AG04449 (cell line): ENCODE measurements around the gene SMIM29.

Experiments used
- CTCF ChIA-PET: fragments of 350-600 bp; formaldehyde crosslinking; extraction: SDS; loops from one replicate; lab custom pipeline; 2021; ENCODE audit warnings: antibody characterized with exemption; lab: Yijun Ruan, JAX
- POLR2A ChIA-PET: fragments of 400-600, 350-600 bp; formaldehyde crosslinking; extraction: SDS; loops from one replicate; lab custom pipeline; 2020; ENCODE audit warnings: antibody characterized with exemption, inconsistent platforms; lab: Yijun Ruan, JAX
- DNase-seq: peaks from one replicate; pipeline ENCODE4 v3.0.0-alpha.2; 2010; ENCODE audit warnings: low read depth, low spot score
- H3K4me3 ChIP-seq: 2 replicates; pipeline ENCODE4 v1.5.1; 2011; ENCODE audit warnings: low read depth, mild to moderate bottlenecking, control low read depth, low read length
- TF ChIP-seq, protein P1 (sequence below): IDR thresholded peaks from one replicate; pipeline ENCODE4 v1.5.1; 2011; ENCODE audit warnings: mild to moderate bottlenecking, moderate library complexity, low read length, control low read depth, inconsistent platforms; ENCODE audit not compliant: insufficient read depth; ENCODE audit errors: missing control alignments

SMIM29 gene

DNA sequence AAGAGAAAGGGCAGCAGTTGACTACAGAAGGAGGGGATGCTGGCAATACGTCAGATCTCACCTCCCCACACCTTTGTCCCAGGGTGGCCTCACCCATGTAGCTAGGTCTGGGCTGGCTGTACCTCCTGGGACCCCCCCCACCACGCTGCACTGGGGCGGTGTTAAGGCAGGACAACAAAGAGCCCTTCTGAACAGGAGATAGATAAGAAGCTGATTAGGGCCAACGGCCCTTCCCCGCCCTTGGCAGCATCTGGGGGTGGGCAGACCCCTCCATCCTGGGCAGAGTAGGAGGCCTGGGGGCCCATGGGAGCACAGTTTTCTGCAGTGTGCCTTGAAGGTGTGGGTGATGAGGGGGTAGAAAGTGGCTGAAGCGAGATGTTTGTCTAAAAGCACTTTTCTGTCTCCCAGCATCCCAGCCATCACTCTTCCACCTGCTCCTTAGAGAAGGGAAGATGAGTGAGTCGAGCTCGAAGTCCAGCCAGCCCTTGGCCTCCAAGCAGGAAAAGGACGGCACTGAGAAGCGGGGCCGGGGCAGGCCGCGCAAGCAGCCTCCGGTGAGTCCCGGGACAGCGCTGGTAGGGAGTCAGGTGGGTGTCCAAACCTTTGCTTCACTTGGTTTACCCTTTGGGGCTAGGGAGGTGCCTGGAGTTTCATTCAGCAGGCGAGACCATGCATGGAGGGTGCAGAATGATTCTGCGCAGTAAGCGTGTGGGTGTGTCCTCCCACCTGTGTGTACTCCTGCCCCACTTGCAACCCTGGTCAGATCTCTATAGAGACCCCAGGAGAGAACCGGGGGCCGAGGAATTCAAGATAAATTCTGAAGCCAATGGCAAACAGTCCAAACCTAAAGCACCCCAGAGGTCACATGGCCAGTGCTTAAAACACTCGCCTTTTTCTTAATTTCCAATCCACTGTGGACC lies 8.2 kb downstream of the SMIM29 start:
- ChIA-PET POLR2A (interaction anchor here (0.6 kb wide), 1 partner anchor 176 kb away, joined by 3 read pairs; no protein-coding TSS in a partner anchor), CTCF (interaction anchor here (0.9 to 1.5 kb wide), 3 partner anchors 9 to 370 kb away, joined by 3 to 7 read pairs (median 6); no protein-coding TSS in a partner anchor)
- TF ChIP-seq, protein P1, sequence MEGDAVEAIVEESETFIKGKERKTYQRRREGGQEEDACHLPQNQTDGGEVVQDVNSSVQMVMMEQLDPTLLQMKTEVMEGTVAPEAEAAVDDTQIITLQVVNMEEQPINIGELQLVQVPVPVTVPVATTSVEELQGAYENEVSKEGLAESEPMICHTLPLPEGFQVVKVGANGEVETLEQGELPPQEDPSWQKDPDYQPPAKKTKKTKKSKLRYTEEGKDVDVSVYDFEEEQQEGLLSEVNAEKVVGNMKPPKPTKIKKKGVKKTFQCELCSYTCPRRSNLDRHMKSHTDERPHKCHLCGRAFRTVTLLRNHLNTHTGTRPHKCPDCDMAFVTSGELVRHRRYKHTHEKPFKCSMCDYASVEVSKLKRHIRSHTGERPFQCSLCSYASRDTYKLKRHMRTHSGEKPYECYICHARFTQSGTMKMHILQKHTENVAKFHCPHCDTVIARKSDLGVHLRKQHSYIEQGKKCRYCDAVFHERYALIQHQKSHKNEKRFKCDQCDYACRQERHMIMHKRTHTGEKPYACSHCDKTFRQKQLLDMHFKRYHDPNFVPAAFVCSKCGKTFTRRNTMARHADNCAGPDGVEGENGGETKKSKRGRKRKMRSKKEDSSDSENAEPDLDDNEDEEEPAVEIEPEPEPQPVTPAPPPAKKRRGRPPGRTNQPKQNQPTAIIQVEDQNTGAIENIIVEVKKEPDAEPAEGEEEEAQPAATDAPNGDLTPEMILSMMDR = no peak
- no peak overlapping the region for H3K4me3 ChIP-seq
- DNase-seq = no peak

DNA sequence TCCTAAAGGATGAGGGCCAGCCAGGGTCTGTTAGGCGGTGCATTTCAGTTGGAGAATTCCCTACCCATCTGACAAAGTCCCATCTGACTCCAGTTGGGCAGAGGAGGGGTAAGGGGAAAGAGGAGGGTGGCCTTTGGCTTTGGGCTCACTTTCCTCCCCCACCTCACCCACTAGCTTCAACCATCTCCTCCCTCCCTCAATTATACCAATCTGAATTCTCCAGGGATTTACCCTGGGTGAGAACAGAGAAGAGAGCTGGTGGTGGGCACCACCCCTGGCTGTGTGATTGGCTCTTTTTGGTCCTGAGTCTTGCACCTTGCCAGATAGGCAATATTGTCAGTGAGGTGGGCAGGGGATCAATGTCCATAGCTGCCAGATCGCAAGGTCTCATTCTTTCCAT lies 8.9 kb downstream of the SMIM29 start:
- POLR2A ChIA-PET = no interaction called here

DNA sequence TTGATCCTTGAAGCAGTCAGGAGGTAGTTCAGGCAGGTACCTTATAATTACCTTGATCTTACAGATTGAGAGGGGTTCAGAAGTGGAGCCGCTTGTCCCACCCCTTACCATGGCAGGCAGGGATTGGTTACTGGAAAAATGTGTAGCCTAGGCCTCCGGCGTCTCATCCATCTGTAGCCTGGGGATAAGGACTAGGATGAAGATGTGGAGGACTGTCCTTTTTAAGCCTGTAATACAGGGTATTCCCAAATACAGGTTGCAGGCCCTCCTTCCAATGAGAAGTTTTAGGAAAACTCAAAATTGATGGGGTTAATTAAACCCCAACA lies 9.3 kb downstream of the SMIM29 start:
- POLR2A ChIA-PET = no interaction called here
- no peak for DNase-seq
- TF ChIP-seq, protein P1 = no peak
- CTCF ChIA-PET = interaction anchor here (1.4 to 1.5 kb wide), 2 partner anchors 10 to 43 kb away, joined by 6 to 7 read pairs; no protein-coding TSS in a partner anchor
- H3K4me3 ChIP-seq = no peak overlapping the region; the same call in 1 of the 2 replicates

More for the DNA sequence above, 8.9 kb downstream of the SMIM29 start:
- CTCF ChIA-PET = interaction anchor here (0.9 to 1.5 kb wide), 3 partner anchors 10 to 371 kb away, joined by 3 to 7 read pairs (median 6); no protein-coding TSS in a partner anchor
- H3K4me3 ChIP-seq = no peak overlapping the region
- TF ChIP-seq, protein P1 = no peak
- no peak for DNase-seq

DNA sequence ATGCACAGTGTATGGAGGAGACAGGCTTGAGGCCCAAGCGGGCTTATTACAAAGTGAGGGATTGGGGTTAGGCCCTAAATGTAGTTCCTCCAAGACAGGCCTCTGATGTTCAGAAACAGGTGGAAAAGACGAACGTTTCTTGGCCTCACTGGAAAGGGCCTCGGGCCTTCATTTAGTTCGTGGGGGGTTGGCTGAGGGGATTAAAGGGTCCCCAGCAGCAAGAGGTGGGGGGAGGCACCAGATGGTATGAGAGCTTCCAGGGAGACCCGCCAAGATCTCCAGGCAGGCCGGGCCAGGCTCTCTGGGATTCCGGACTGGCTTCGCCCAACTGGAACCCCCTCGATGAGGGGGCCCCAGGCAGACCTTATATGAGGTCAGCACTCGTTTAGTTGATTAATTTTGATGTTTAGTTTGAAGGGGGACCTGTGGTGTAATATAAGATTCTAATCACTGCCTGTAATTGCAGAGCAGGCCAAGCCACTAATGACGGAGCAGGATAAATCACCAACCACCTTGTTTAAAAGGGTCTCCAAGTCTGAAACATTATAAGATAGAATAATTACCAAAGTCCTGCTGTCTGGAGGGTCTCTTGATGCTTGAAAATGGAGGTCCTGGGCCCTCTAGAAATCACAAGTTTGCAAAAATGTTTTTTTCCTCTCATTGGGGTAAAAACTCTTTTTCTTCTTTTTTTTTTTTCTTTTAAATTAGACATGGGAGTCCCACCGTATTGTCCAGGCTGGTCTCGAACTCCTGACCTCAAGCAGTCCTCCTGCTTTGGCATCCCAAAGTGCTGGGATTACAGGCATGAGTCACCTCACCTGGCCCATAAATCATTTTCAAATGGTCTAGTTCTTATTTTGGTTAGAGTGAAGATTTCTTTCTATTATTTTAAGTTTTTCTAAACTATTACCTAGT lies 10.0 kb downstream of the SMIM29 start:
- DNase-seq = no peak
- TF ChIP-seq, protein P1 = no peak
- CTCF ChIA-PET = no interaction called here

DNA sequence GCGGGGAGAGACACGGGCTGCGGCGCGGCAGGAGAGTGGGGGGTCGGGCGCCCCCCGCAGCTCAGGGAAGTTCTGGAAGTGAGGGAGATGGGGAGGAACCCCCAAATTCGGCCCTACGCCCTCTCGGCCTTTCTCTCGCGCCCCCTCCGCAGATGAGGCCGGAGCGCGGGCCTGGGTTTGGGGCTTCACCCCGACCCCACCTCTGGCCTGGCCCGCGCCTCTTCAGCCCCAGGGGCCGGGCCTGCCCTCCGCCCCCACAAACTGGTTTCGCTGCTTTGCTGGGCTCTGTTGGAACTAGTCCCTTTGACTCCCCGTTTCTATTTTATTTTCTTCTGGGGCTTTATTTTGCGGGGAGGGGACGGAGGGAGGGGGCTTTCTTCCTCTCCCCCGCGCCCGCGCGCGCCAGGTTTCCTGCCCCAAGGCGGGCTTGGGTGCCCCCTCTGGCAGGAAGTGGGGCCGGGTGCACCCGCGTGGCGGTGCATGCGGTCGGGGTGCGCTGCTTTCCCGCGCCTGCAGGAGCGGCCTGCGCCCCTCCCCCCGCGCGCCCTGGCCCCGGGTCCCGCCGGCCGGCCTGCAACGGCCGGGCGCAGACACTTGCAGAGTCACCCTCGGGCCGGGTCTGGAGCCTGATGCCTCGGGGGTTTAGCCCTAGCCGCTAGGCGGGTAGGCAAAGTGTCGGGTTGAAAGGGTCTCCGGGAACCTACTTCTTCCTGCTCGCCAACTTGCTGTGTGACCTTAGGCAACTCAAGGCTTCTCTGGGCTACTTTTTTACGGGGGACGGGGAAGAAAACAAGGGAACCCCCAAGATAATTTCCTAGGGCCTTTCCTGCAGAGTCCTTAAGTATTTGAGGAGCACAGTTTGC lies 10.9 kb downstream of the SMIM29 start:
- POLR2A ChIA-PET = interaction anchor here (1.4 kb wide), 1 partner anchor 188 kb away, joined by 5 read pairs; the partner anchor contains the start of gene RPS10
- TF ChIP-seq, protein P1 = peak; percentile 63
- H3K4me3 ChIP-seq = peak overlapping the region; percentile 69
- CTCF ChIA-PET = interaction anchor here (1.1 to 1.4 kb wide), 4 partner anchors 11 to 371 kb away, joined by 3 to 8 read pairs (median 4); partner anchors contain the start of genes NUDT3 and SMIM29
- no peak for DNase-seq

More for the DNA sequence above, 10.0 kb downstream of the SMIM29 start:
- H3K4me3 ChIP-seq = peak overlapping the region; percentile 69
- POLR2A ChIA-PET = no interaction called here
